NCI-H128 (cell line): ENCODE data around the gene SEC31A.
"Not testable (repeated sequence)": the region's sequence is repeated elsewhere in the genome, so short reads cannot be mapped to it uniquely, and the experiment has no call there.

Experiments
- DNase-seq: peaks from one replicate; lab custom pipeline; 2025; ENCODE audit not compliant: unreplicated experiment; lab: John Stamatoyannopoulos, UW

SEC31A gene

GRCh38 chr4:82839624-82840023 lies 51.3 kb downstream of the SEC31A start:
- DNase-seq: no peak

- no peak for DNase-seq
Observed at GRCh38 chr4:82833696-82834313, 57.1 kb downstream of the SEC31A start.

- not testable (repeated sequence) for DNase-seq
Observed at GRCh38 chr4:82833060-82833459, 57.9 kb downstream of the SEC31A start.

GRCh38 chr4:82825425-82825824 lies 65.5 kb downstream of the SEC31A start:
- no peak for DNase-seq

- no peak for DNase-seq
Observed at GRCh38 chr4:82823062-82823461, 67.9 kb downstream of the SEC31A start.

GRCh38 chr4:82820689-82821088 lies 70.3 kb downstream of the SEC31A start:
- DNase-seq: no peak

- DNase-seq: no peak
Observed at GRCh38 chr4:82818664-82819662, 72.0 kb downstream of the SEC31A start.

- not testable (repeated sequence) for DNase-seq
Observed at GRCh38 chr4:82816874-82817273, 74.1 kb downstream of the SEC31A start.

- no peak for DNase-seq
Observed at GRCh38 chr4:82814034-82814433, 76.9 kb downstream of the SEC31A start.

GRCh38 chr4:82811838-82812341 lies 79.1 kb downstream of the SEC31A start:
- peak; percentile 27 for DNase-seq

- no peak for DNase-seq
Observed at GRCh38 chr4:82811392-82811791, 79.6 kb downstream of the SEC31A start.

GRCh38 chr4:82810176-82810575 lies 80.8 kb downstream of the SEC31A start:
- DNase-seq: no peak

GRCh38 chr4:82809619-82810018 lies 81.3 kb downstream of the SEC31A start:
- DNase-seq: no peak

- no peak for DNase-seq
Observed at GRCh38 chr4:82803746-82804145, 87.2 kb downstream of the SEC31A start.

- no peak for DNase-seq
Observed at GRCh38 chr4:82802911-82803310, 88.0 kb downstream of the SEC31A start.

- DNase-seq: no peak
Observed at GRCh38 chr4:82801910-82802521, 88.9 kb downstream of the SEC31A start.

- DNase-seq: no peak
Observed at GRCh38 chr4:82799006-82799881, 91.7 kb downstream of the SEC31A start.

GRCh38 chr4:82798168-82799005 lies 92.6 kb downstream of the SEC31A start, which contains the start of gene SCD5:
SCD5 (minus strand) TSS chr4:82798796; CDS start chr4:82798537, 259 bp downstream.
- DNase-seq: peak; percentile 66

GRCh38 chr4:82797405-82798111 lies 93.4 kb downstream of the SEC31A start:
- DNase-seq: no peak
